Neutrophil (primary cell): ENCODE data around the gene VPS37C.
A peak's percentile ranks its signal among the peaks of the same experiment; 100 is the strongest.

Experiments used
- H3K27ac ChIP-seq: fragments of 200-600 bp; sonication (generic); 2 replicates; pipeline ENCODE4 v1.5.1; 2016; ENCODE audit warnings: mild to moderate bottlenecking, moderate library complexity
- H3K27me3 ChIP-seq: fragments of 200-600 bp; sonication (generic); 2 replicates; pipeline ENCODE4 v1.6.0; 2016; ENCODE audit warnings: mild to moderate bottlenecking
- H3K36me3 ChIP-seq: fragments of 200-600 bp; sonication (generic); 2 replicates; pipeline ENCODE4 v1.5.1; 2017
- H3K4me1 ChIP-seq, 2 experiments: fragments of 200-600 bp in 1 of 2; sonication (generic) in 1 of 2; 1 replicate in 1 of 2; 2 replicates in 1 of 2; pipeline versions ENCODE4 v1.5.1 to v1.6.1; 2013 to 2016; ENCODE audit warnings: low read depth in 1 of 2, low read length in 1 of 2, mild to moderate bottlenecking in 1 of 2, moderate library complexity in 1 of 2; ENCODE audit not compliant: control insufficient read depth in 1 of 2, insufficient read depth in 1 of 2
- H3K4me3 ChIP-seq, 2 experiments: fragments of 200-600 bp in 1 of 2; sonication (generic) in 1 of 2; 1 replicate in 1 of 2; 2 replicates in 1 of 2; pipeline ENCODE4 v1.5.1; 2013 to 2016; ENCODE audit warnings: low read depth in 1 of 2, low read length in 1 of 2, mild to moderate bottlenecking in 1 of 2, moderate library complexity in 1 of 2
- H3K9me3 ChIP-seq: fragments of 200-600 bp; sonication (generic); 2 replicates; pipeline ENCODE4 v1.5.1; 2016
- CTCF ChIP-seq: fragments of 200-600 bp; sonication (generic); IDR thresholded peaks from 2 replicates; pipeline ENCODE4 v1.5.1; 2016; ENCODE audit warnings: antibody characterized with exemption

Gene VPS37C

GRCh38 chr11:61139387-61139786, 21.8 kb downstream of the VPS37C start:
- TF ChIP-seq CTCF: no peak
- Histone ChIP-seq H3K4me3 (no peak overlapping the region), H3K27me3 (no peaks in the 10 kb centered on the region), H3K9me3 (no peaks in the 10 kb centered on the region), H3K4me1 (peaks cover 22 to 28% of the 10 kb centered on the region in 2 experiments), H3K27ac (peak overlapping the region; percentile 50), H3K36me3 (peaks cover 37% of the 10 kb centered on the region)

- H3K36me3 ChIP-seq: peaks cover 42% of the 10 kb centered on the region
- no peak for TF ChIP-seq CTCF
- H3K27me3 ChIP-seq: no peaks in the 10 kb centered on the region
- H3K9me3 ChIP-seq: no peaks in the 10 kb centered on the region
- H3K4me3 ChIP-seq: no peak overlapping the region
- peaks cover 22 to 25% of the 10 kb centered on the region in 2 experiments for H3K4me1 ChIP-seq
- H3K27ac ChIP-seq: peak overlapping the region; percentile 50
Observed at GRCh38 chr11:61138935-61139334, 22.3 kb downstream of the VPS37C start.

GRCh38 chr11:61134801-61135257, 26.4 kb downstream of the VPS37C start:
- no peak for TF ChIP-seq CTCF
- peaks cover 19 to 20% of the 10 kb centered on the region in 2 experiments for H3K4me1 ChIP-seq
- H3K27ac ChIP-seq: no peak overlapping the region
- H3K9me3 ChIP-seq: no peaks in the 10 kb centered on the region
- H3K36me3 ChIP-seq: peaks cover 82% of the 10 kb centered on the region
- H3K4me3 ChIP-seq: no peak overlapping the region
- H3K27me3 ChIP-seq: no peaks in the 10 kb centered on the region

- no peaks in the 10 kb centered on the region for H3K9me3 ChIP-seq
Observed at GRCh38 chr11:61133956-61134662, 27.1 kb downstream of the VPS37C start.

DNA sequence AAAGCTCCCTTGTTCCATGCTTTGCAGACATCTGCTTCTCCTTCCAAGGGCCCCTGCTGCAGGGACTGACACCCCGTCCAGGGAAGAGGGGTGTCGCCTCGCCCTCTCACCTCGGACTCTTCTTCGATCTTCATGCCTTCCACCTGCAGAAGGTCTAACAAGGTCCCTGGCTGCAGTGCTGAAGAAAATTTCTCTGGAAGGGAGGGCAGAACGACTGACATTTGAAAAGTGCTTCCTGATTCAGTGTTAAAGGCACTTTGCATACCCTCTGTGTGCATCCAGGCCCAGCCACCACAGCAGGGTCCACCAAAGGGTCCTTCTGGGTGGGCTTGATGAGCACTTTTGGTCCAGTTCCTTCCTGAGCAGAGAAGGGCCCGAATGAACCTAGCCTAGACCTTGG, 28.1 kb downstream of the VPS37C start:
- TF ChIP-seq CTCF: no peak
- Histone ChIP-seq H3K27ac (no peak overlapping the region), H3K4me3 (no peak overlapping the region), H3K9me3 (no peaks in the 10 kb centered on the region), H3K36me3 (peaks cover 82% of the 10 kb centered on the region), H3K27me3 (no peaks in the 10 kb centered on the region), H3K4me1 (peaks cover 5 to 8% of the 10 kb centered on the region in 2 experiments)

More at GRCh38 chr11:61133956-61134662, 27.1 kb downstream of the VPS37C start:
- no peak for TF ChIP-seq CTCF
- Histone ChIP-seq H3K36me3 (peaks cover 82% of the 10 kb centered on the region), H3K27me3 (no peaks in the 10 kb centered on the region), H3K4me1 (peaks cover 13 to 16% of the 10 kb centered on the region in 2 experiments), H3K27ac (no peak overlapping the region), H3K4me3 (no peak overlapping the region)
